GM08714 (cell line): ENCODE measurements around the gene PPARG.

Source experiments
- H3K4me3 ChIP-seq: fragments of 200-500 bp; sonication (Bioruptor generic); 2 replicates; pipeline ENCODE4 v1.5.1; 2014; ENCODE audit warnings: mild to moderate bottlenecking, low read length, inconsistent platforms
- ZNF274 ChIP-seq: IDR thresholded peaks from 2 replicates; pipeline ENCODE4 v1.6.1; 2012; ENCODE audit warnings: mild to moderate bottlenecking, low read depth, low read length

The PPARG gene

DNA sequence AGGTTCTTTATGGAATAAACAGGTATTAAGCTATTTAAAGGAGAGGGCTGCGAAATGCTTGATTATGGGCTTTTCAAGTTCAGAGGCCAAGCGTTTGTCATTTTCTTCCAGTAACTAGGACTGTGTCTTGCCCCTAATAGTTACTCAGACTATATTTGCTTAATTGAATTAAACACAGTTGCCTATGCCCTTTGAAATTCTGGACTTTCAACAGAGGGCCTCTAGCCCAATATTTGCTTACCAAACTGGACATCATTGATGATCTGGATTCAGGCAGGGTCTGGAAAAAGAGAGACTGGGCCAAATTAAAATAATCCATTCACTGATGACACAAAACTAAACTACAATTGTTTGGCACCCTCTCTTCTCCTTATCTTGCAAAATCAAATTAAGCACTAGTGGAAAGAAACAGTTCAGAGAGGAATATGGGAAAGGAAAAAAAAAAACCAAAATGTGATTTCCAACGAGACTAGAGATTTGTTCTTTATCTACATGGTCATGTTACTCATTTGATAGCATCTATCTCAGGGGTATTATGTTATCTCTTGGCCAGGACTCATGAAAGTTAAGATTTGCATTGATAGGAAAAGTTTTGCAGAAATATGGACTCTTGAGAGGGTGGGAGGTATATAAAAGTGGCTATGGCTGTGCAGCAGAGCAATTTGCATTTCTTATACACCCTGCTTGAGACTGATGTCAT lies 120.3 kb downstream of the PPARG start:
- TF ChIP-seq ZNF274: no peak
- no peak overlapping the region for H3K4me3 ChIP-seq

DNA sequence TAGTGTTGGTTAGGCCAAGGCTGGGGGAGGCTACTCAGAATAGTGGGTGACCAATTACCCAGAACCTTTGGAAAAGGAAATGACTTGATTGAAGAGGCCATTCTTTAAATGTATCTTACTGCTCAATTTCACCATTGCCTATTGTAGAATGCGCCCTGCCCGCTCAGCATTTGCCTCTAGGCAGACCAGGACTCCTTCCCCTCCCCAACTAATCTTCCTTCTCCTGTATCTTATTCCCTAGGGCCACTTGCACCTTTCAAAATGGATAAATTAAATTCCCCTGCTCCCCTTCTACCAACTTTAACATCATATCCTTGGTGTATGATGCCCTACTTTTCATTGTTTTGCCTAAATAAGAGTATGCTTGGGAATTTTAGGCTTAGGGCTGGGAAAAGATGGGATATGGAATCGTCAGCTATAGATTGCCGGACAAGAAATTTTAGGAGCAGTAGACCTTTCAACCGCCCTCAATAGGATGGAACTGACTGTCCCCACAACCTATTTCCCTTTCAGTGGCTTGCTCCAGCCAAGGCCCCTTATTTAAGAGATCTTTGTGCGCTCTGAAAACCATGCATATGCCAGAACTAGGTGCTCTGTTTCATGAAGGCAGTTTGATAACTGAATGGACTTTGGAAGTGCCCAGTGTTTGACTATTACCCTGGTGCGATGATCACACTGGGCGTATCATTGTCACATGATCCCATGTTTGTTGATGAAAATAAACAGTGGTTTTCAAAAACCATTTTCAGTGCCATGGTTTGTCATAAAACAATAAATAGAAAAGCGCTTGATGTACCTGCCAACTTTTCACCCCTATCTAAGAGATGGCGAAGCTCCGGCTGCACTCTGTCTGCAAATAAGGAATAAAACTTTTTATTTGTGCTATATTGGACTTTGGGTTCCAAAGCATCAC lies 121.1 kb downstream of the PPARG start:
- TF ChIP-seq ZNF274: no peak
- H3K4me3 ChIP-seq: no peak overlapping the region

GRCh38 chr3:12413721-12414255 lies 124.9 kb downstream of the PPARG start:
- TF ChIP-seq ZNF274: no peak
- no peak overlapping the region for H3K4me3 ChIP-seq

GRCh38 chr3:12415014-12415680 lies 126.3 kb downstream of the PPARG start:
- no peak for TF ChIP-seq ZNF274

DNA sequence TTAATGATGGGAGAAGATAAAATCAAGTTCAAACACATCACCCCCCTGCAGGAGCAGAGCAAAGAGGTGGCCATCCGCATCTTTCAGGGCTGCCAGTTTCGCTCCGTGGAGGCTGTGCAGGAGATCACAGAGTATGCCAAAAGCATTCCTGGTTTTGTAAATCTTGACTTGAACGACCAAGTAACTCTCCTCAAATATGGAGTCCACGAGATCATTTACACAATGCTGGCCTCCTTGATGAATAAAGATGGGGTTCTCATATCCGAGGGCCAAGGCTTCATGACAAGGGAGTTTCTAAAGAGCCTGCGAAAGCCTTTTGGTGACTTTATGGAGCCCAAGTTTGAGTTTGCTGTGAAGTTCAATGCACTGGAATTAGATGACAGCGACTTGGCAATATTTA lies 127.9 kb downstream of the PPARG start:
- no peak overlapping the region for H3K4me3 ChIP-seq
- no peak for TF ChIP-seq ZNF274

More at GRCh38 chr3:12415014-12415680, 126.3 kb downstream of the PPARG start:
- H3K4me3 ChIP-seq: no peak overlapping the region

DNA sequence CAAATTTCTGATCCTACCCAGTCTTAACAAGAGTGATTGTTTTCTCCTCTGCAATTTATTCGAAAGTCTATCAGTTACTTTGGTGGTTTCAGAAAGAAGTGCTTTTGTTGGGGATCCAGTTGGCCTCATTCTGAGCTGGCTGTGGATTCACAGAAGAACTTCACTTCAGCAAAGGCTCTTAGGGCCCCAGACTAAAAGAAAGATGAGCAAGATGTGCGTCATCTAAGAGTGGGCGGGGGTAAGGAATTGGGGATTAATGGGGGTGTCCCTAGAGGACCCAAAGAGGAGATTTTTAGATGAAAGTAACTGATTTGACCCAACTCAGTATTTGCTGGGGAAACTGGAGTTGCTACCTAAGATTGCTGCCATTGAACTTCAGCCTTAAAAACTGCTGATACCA lies 131.5 kb downstream of the PPARG start:
- no peak overlapping the region for H3K4me3 ChIP-seq
- no peak for TF ChIP-seq ZNF274

DNA sequence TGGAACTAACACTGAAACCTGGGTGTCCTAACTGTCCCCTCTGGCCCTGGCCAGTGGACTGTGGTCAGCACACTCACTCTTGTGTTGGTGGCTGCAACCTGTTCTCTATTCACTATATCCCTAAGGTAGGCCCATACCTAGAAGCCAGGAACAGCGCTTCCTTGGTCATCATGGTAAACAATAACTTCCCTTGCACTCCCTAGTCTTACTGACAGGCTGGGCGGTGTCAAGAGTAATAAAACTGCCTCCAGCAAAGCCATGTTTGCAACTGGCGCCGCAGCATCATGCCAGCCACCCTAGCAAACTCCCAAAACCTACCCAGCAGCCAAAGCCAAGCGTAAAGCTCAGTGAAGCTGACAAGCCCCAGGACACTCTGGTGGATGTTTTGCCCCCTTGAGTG lies 132.3 kb downstream of the PPARG start:
- H3K4me3 ChIP-seq: no peak overlapping the region
- no peak for TF ChIP-seq ZNF274

DNA sequence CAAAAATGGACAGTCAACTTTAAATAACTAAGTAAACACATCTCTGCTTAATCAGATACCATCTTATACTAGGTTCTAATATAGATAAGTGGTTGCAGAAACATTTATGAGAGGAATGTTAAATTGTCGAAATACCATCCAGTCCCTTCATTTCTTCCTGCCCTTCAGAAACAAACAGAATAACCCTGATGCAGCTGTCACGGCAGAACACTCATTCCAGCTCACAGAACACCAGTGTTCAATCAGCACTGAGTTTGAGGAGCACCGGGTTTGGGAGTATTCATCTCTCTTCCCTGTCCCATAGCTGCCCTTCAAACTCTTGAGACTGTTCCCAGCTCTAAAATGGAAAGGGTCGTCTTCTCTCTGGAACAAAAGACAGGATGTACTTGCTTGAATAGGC lies 134.3 kb downstream of the PPARG start:
- no peak for TF ChIP-seq ZNF274
- no peak overlapping the region for H3K4me3 ChIP-seq

DNA sequence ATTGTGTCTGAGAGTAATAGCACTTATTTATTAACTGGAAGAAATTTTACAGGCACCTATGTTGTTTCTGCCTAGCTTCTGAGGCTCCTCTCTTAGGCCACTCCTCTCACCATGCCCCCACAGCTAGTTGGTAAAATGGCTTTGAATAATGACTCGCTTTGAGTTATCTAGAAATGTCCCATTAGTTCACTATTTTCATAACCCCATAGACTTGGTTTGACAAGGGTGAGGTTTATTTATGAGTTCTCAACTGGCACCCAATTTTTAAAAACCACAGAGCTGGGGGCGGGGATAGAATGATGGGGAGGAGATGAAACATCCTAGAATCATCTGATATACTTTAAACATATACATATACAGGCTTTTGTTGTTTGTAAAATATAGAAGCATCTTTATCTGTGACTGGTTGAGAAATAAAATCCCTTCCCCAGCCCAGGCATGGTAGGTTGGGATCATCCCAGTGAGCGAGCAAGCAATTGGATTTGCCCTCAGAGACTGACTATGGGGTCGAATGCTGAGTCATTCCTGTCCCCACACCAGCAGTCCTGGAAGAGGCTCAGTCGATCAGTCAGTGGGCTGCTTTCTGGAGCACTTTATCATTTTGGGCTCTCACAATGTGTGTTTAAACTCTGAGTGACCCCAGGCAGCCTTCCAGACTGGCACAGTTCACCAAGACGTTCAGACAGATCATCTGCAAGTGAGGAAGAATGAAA lies 135.2 kb downstream of the PPARG start:
- no peak for TF ChIP-seq ZNF274
- no peak overlapping the region for H3K4me3 ChIP-seq

- no peak for TF ChIP-seq ZNF274
- no peak overlapping the region for H3K4me3 ChIP-seq
These were observed 135.9 kb downstream of the PPARG start for GRCh38 chr3:12424635-12425319.

DNA sequence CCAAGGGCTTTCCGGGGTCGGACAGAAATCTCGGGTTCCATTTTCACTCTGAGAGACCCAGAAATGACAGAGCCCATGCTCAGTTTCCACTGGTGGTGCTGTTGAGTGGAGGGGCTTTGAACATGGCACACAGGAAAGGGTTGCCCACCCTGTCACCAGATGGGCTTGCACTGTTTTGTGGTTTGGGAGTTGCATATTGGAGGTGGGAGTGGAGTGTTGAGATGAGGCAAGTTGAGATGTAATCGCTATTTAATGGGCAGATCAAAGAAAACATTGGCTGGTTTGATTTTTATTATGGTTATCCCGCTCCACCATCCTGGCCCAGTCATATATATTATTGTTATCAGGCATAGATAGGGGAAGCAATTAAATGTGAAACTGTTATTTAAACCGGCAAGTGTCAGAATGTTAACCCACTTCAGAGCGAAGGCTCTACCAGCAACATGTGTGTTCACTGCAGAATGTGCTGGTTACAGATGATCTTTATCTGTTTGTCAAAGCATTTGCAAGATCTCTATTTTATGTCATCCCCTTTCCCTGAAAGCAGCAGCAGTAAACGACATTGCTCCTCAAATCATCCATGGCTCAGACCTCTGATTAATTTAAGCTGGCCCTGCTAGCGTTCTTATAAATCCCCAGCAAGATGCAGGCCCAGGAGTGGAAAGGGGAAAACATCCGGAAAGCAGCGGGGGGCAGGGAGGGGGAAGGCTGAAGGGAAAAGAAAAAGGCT lies 137.1 kb downstream of the PPARG start:
- H3K4me3 ChIP-seq: no peak overlapping the region
- TF ChIP-seq ZNF274: no peak

DNA sequence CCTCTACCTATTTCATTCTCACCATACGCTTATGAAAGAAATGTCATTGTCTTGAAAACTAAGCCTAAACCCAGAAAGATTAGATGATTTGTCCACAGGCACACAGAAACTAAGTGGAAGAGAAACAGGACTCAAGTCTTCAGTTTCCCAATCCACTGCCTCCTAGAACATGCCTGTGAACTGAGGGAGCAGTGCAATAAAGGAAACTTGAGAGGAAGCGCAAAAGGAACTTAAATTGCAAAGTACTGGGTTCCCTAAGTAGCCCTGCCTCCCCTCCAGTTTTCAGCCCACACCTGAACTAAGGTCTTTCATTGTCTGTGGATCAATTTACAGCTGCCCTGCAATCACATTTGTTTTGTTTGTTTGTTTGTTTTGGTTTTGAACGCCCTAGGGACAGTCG lies 138.7 kb downstream of the PPARG start:
- no peak overlapping the region for H3K4me3 ChIP-seq
- TF ChIP-seq ZNF274: no peak

DNA sequence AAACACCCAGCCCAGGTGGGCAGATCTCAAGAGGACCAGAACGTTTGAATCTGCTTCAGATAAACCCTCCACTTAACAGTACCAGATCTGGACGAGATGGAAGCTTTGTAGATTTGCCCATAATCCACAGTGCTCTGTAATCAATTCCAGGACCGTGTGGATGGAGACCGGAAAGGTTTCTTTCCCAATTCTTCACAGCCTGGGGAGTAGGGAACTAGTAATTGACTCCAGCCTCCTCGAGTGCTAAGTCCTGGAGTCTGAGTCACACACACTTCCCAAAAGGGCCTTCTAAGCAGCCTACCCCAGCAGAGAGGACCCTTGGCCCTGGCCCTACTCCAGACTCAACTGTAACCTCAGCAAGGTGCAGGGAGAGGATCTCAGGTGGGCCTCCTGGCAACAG lies 139.3 kb downstream of the PPARG start:
- TF ChIP-seq ZNF274: no peak
- no peak overlapping the region for H3K4me3 ChIP-seq
